ENCODE measurements around the gene RUFY3. TPM values are rescaled to one million over a fixed set of nuclear protein-coding genes. Genes with fewer than 3 reads are reported as not detected.

RUFY3 gene
- total RNA-seq, 1 experiment from 2014 or later = 48.0 TPM

DNA sequence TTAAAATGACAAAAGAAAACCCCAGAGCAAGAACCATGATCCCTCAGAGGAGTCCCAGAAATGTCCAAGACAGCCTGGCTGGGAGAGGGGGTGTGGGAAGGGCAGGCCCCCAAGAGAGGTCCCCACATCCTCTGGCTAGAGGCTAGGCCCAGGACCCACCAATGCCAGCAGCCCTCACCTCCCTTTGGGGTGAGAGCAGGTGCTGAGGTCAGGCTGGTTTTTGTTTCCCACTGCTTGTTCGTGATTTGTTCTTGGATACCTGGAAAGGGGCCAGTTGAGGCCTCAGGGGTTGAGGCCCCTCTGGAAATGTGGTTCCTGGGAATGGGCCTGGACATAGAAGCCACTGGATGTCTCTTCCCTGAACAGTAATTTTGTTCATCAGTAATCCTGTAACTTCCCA is 120.2 kb downstream of the RUFY3 start:
- H2BK5ac ChIP-seq (ENCODE audit: insufficient read length, low read length) = no peak overlapping the region
- H3K4ac ChIP-seq (ENCODE audit: low read depth, low read length) = no peak overlapping the region
- H3K9me3 Mint-ChIP-seq = no peaks in the 10 kb centered on the region
- no peak overlapping the region for H3K27ac ChIP-seq (ENCODE audit: insufficient read length, low read depth, low read length)
- peak overlapping the region; percentile 8; the same call in 1 of the 2 replicates for H3K14ac ChIP-seq (ENCODE audit: insufficient read depth, low read length)
- peaks cover 17% of the 10 kb centered on the region for H3K79me2 ChIP-seq (ENCODE audit: insufficient read depth, low read length)
- 0 out of 2 replicates have a peak, but pooled peaks cover 3% of the 10 kb centered on the region for H3K4me1 ChIP-seq (ENCODE audit: insufficient read depth, low read length)
- H3T11ph ChIP-seq (ENCODE audit: low read length) = no peak overlapping the region
- H3K4me1 Mint-ChIP-seq = peaks cover 12 to 17% of the 10 kb centered on the region in 2 experiments
- H2BK120ac ChIP-seq (ENCODE audit: low read depth, low read length, poor library complexity, severe bottlenecking) = no peak overlapping the region
- DNase-seq = no peak
- peak overlapping the region; percentile 22 to 92 (median 34); a peak in 3 of 7 replicates for H3K27ac Mint-ChIP-seq
- no peak overlapping the region for H3K23ac ChIP-seq (ENCODE audit: insufficient read length, low read depth, low read length)
- no peak for TF ChIP-seq CTCF (conservative IDR thresholded peaks at IDR 0.05)
- H3K18ac ChIP-seq (ENCODE audit: insufficient read length, low read depth, low read length) = peak overlapping the region; percentile 21
- H4K8ac ChIP-seq (replicated peaks; ENCODE audit: insufficient read length, low read depth, low read length) = no peak overlapping the region
- H2BK20ac ChIP-seq (ENCODE audit: low read depth, low read length, poor library complexity, severe bottlenecking) = no peak overlapping the region
- H3K9me3 ChIP-seq (ENCODE audit: control insufficient read depth, low read depth, low read length) = no peaks in the 10 kb centered on the region
- H2BK12ac ChIP-seq (ENCODE audit: insufficient read length, low read depth, low read length) = no peak overlapping the region
- no peak overlapping the region for H3K56ac ChIP-seq (ENCODE audit: insufficient read length, low read depth, low read length)
- no peak overlapping the region for H3K4me3 Mint-ChIP-seq
- H3K27me3 ChIP-seq (ENCODE audit: insufficient read depth, low read length) = no peaks in the 10 kb centered on the region
- H3K23me2 ChIP-seq (ENCODE audit: insufficient read length, low read depth, low read length, poor library complexity, severe bottlenecking) = peaks cover 6% of the 10 kb centered on the region
- H3K36me3 Mint-ChIP-seq (ENCODE audit: insufficient read depth in 1 of 3, low read depth in 3 of 3) = peaks cover 0 to 7% (median 2%) of the 10 kb centered on the region in 3 experiments; a peak in 5 of 7 replicates
- H4K91ac ChIP-seq (ENCODE audit: insufficient read length, low read depth, low read length) = no peak overlapping the region
- no peaks in the 10 kb centered on the region for H3K79me1 ChIP-seq (ENCODE audit: insufficient read depth, low read depth, low read length, poor library complexity, severe bottlenecking)
- WGBS (ENCODE audit: extremely low coverage, insufficient read length, low lambda C conversion rate) = no CpG with 5 or more reads among the region's 1 CpG
- no peaks in the 10 kb centered on the region; the same call in 1 of the 2 replicates for H3K27me3 Mint-ChIP-seq (ENCODE audit: low read depth)
- no peak overlapping the region for H2AFZ ChIP-seq (ENCODE audit: low read length)
- no peak overlapping the region for H2AK5ac ChIP-seq (ENCODE audit: insufficient read length, low read length)
- no peak overlapping the region for H3K4me2 ChIP-seq (ENCODE audit: insufficient read depth, insufficient read length, low read length)
- H4K20me1 ChIP-seq (ENCODE audit: control insufficient read depth, insufficient read depth, insufficient read length) = no peaks in the 10 kb centered on the region
- no peak overlapping the region for H3K9ac ChIP-seq (ENCODE audit: extremely low read depth, insufficient read length, low read length)
- H2BK15ac ChIP-seq (ENCODE audit: low read depth, low read length) = no peak overlapping the region
- H4K5ac ChIP-seq (ENCODE audit: insufficient read length, low read depth, low read length) = no peak overlapping the region

All from H9 (cell line).